ENCODE data around the gene ORC3.
"Not testable (repeated sequence)": the region's sequence is repeated elsewhere in the genome, so short reads cannot be mapped to it uniquely, and the experiment has no call there.

ORC3 gene

GRCh38 chr6:87702589-87702945, 112.6 kb downstream of the ORC3 start:
- Histone ChIP-seq H3K9me3 (ENCODE audit: severe bottlenecking) (no peaks in the 10 kb centered on the region), H3K36me3 (peaks cover 14% of the 10 kb centered on the region), H3K27me3 (ENCODE audit: insufficient read depth, low read depth, severe bottlenecking) (no peaks in the 10 kb centered on the region), H3K4me3 (ENCODE audit: low read depth, low read length) (peak overlapping the region; percentile 92), H3K27ac (peak overlapping the region; percentile 66)
- peak; percentile 13 for DNase-seq
- TF ChIP-seq, protein P1, sequence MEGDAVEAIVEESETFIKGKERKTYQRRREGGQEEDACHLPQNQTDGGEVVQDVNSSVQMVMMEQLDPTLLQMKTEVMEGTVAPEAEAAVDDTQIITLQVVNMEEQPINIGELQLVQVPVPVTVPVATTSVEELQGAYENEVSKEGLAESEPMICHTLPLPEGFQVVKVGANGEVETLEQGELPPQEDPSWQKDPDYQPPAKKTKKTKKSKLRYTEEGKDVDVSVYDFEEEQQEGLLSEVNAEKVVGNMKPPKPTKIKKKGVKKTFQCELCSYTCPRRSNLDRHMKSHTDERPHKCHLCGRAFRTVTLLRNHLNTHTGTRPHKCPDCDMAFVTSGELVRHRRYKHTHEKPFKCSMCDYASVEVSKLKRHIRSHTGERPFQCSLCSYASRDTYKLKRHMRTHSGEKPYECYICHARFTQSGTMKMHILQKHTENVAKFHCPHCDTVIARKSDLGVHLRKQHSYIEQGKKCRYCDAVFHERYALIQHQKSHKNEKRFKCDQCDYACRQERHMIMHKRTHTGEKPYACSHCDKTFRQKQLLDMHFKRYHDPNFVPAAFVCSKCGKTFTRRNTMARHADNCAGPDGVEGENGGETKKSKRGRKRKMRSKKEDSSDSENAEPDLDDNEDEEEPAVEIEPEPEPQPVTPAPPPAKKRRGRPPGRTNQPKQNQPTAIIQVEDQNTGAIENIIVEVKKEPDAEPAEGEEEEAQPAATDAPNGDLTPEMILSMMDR (IDR thresholded peaks at IDR 0.05; ENCODE audit: low read depth, low read length), result no peak

- H3K4me3 ChIP-seq (ENCODE audit: low read depth, low read length), result peak overlapping the region; percentile 92
- not testable (repeated sequence) for H3K27me3 ChIP-seq (ENCODE audit: insufficient read depth, low read depth, severe bottlenecking); DNase-seq; H3K9me3 ChIP-seq (ENCODE audit: severe bottlenecking)
- peaks cover 10% of the 10 kb centered on the region for H3K36me3 ChIP-seq
- peak overlapping the region; percentile 66 for H3K27ac ChIP-seq
Measured at GRCh38 chr6:87703039-87703438, 113.1 kb downstream of the ORC3 start.

DNA sequence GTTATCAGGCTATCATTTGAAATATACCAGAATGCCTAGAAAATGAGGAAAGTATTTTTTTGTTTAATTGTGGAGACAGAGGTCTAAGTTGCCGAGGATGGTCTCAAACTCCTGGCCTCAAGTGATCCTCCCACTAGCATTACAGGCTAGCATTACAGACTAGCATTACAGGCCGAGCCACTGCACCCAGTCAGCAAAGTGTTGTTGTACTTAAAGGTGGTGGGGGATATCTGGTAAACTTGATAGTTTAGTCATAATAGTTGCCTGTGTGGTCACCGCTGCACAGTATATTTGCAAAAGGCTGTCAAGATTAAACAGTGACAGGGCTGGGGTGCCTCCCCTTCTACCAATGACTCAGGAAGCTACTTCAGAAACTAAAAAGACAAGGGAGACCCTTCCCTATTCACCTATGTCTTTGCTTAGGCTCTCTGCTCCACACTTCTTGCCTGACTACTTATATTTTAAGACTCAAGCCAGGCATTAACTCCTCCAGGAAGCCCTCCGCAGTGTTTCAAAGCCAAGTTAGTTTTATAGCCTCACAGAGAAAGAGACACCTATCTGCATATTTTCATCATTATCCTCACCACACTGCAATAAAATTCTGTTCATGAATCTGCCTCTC, 115.2 kb downstream of the ORC3 start:
- no peak for DNase-seq
- no peaks in the 10 kb centered on the region for H3K9me3 ChIP-seq (ENCODE audit: severe bottlenecking)
- no peak overlapping the region for H3K27ac ChIP-seq
- peaks cover 7% of the 10 kb centered on the region for H3K36me3 ChIP-seq
- H3K27me3 ChIP-seq (ENCODE audit: insufficient read depth, low read depth, severe bottlenecking), result no peaks in the 10 kb centered on the region
- no peak overlapping the region for H3K4me3 ChIP-seq (ENCODE audit: low read depth, low read length)
- TF ChIP-seq, protein P1 (IDR thresholded peaks at IDR 0.05; ENCODE audit: low read depth, low read length), result no peak

DNA sequence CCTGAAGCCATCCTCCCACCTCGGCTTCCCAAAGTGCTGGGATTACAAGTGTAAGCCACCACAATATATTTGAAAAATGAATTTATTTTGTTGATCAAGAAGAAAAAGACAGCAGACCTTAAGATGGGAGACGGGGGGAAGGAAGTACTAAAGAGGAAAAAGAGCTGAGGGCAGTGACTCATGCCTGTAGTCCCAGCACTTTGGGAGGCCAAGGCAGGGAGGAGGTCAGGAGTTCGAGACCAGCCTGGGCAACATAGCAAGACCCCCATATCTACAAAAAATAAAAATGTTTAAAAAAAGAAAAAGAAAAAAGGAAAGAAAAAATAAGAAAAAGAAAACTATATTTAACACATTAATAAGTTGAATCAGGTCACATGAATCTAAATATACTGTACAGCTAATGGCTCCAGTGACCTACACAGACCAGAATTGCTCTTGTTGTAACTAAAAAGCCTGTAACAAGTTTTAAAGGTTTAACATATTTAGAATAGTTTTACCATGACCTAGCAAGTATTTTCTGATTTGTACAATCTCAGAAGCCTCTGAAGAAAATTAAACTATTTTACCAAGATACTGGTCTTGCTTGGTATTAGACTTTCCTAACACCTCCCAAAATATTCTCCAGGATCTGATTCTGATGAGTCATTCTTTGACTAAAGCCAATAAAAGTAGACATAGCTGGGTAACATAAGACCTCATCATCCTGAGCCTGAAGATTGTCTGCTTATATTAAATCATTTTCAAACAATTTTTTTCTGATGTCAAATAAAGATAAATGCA, 116.4 kb downstream of the ORC3 start:
- no peak overlapping the region for H3K27ac ChIP-seq
- TF ChIP-seq, protein P1 (IDR thresholded peaks at IDR 0.05; ENCODE audit: low read depth, low read length), result no peak
- no peak for DNase-seq
- H3K36me3 ChIP-seq, result peaks cover 4% of the 10 kb centered on the region
- no peaks in the 10 kb centered on the region for H3K27me3 ChIP-seq (ENCODE audit: insufficient read depth, low read depth, severe bottlenecking)
- no peaks in the 10 kb centered on the region for H3K9me3 ChIP-seq (ENCODE audit: severe bottlenecking)
- no peak overlapping the region for H3K4me3 ChIP-seq (ENCODE audit: low read depth, low read length)

GRCh38 chr6:87708581-87709427, 118.9 kb downstream of the ORC3 start:
- H3K36me3 ChIP-seq; H3K27ac ChIP-seq; H3K27me3 ChIP-seq (ENCODE audit: insufficient read depth, low read depth, severe bottlenecking); H3K9me3 ChIP-seq (ENCODE audit: severe bottlenecking); H3K4me3 ChIP-seq (ENCODE audit: low read depth, low read length); DNase-seq: not testable (repeated sequence)

- H3K4me3 ChIP-seq (ENCODE audit: low read depth, low read length), result no peak overlapping the region
- no peaks in the 10 kb centered on the region for H3K27me3 ChIP-seq (ENCODE audit: insufficient read depth, low read depth, severe bottlenecking)
- H3K27ac ChIP-seq, result no peak overlapping the region
- no peak for DNase-seq
- TF ChIP-seq, protein P1 (IDR thresholded peaks at IDR 0.05; ENCODE audit: low read depth, low read length), result no peak
- no peaks in the 10 kb centered on the region for H3K9me3 ChIP-seq (ENCODE audit: severe bottlenecking)
- H3K36me3 ChIP-seq, result no peaks in the 10 kb centered on the region
Measured at GRCh38 chr6:87710090-87710489, 120.2 kb downstream of the ORC3 start.

DNA sequence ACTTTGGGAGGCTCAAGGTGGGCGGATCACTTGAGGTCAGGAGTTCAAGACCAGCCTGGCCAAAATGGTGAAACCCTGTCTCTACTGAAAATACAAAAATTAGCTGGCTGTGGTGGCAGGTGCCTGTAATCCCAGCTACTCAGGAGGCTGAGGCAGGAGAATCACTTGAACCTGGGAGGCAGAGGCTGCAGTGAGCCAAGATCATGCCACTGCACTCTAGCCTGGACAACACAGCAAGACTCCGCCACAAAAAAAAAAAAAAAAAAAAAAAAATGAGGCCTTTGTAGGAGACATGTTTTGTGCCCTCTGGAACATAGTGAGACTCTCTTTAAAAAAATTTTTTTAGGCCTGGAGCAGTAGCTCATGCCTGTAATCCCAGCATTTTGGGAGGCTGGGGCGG, 122.8 kb downstream of the ORC3 start:
- H3K9me3 ChIP-seq (ENCODE audit: severe bottlenecking); H3K27ac ChIP-seq; DNase-seq; H3K27me3 ChIP-seq (ENCODE audit: insufficient read depth, low read depth, severe bottlenecking); H3K36me3 ChIP-seq; H3K4me3 ChIP-seq (ENCODE audit: low read depth, low read length): not testable (repeated sequence)
